ENCODE measurements around the gene CFAP157.

- TF ChIP-seq CTCF (conservative IDR thresholded peaks at IDR 0.05 in 1 of 2, IDR thresholded peaks at IDR 0.05 in 1 of 2; ENCODE audit: low read depth in 1 of 2, low read length in 2 of 2): no peak
- TF ChIP-seq EZH2 (IDR thresholded peaks at IDR 0.05; ENCODE audit: low read length, missing control alignments): no peak
Measured at GRCh38 chr9:127733614-127734013, 26.8 kb downstream of the CFAP157 start.

All from fibroblast of lung (primary cell).